GM23248 (cell line): Measurements from ENCODE around the gene DLX2. TPM values are rescaled to one million over a fixed set of nuclear protein-coding genes. Genes with fewer than 3 reads are reported as not detected.

Experiments used
- DNase-seq: peaks from one replicate; pipeline ENCODE4 v3.0.0-alpha.2; 2015
- H2AFZ ChIP-seq: fragments of 200-600 bp; sonication (generic); 2 replicates; pipeline ENCODE4 v1.6.1; 2016; ENCODE audit warnings: antibody characterized with exemption
- H3F3A ChIP-seq: fragments of 200-600 bp; sonication (generic); 2 replicates; pipeline ENCODE4 v1.6.1; 2016; ENCODE audit warnings: mild to moderate bottlenecking, antibody characterized with exemption, mixed run types; ENCODE audit not compliant: insufficient read depth
- H3K27ac ChIP-seq: fragments of 200-600 bp; sonication (generic); 2 replicates; pipeline ENCODE4 v1.5.1; 2016; ENCODE audit warnings: mild to moderate bottlenecking
- H3K27me3 ChIP-seq: fragments of 200-600 bp; sonication (generic); replicated peaks from 2 replicates; pipeline ENCODE4 v1.6.1; 2016; ENCODE audit warnings: mild to moderate bottlenecking; ENCODE audit not compliant: insufficient read depth
- H3K36me3 ChIP-seq: fragments of 200-600 bp; sonication (generic); 2 replicates; pipeline ENCODE4 v1.6.1; 2016; ENCODE audit warnings: low read depth, mild to moderate bottlenecking
- H3K4me1 ChIP-seq: fragments of 200-600 bp; sonication (generic); 2 replicates; pipeline ENCODE4 v1.6.1; 2016; ENCODE audit warnings: mild to moderate bottlenecking; ENCODE audit not compliant: insufficient read depth
- H3K4me2 ChIP-seq: fragments of 200-600 bp; sonication (generic); one replicate; pipeline ENCODE4 v1.6.1; 2016; ENCODE audit warnings: mild to moderate bottlenecking; ENCODE audit not compliant: unreplicated experiment
- H3K4me3 ChIP-seq: fragments of 200-600 bp; sonication (generic); 2 replicates; pipeline ENCODE4 v1.5.1; 2016; ENCODE audit warnings: mild to moderate bottlenecking
- H3K79me2 ChIP-seq: fragments of 200-600 bp; sonication (generic); 2 replicates; pipeline ENCODE4 v1.6.1; 2016; ENCODE audit warnings: mild to moderate bottlenecking; ENCODE audit not compliant: insufficient read depth
- H3K9ac ChIP-seq: fragments of 200-600 bp; sonication (generic); 2 replicates; pipeline ENCODE4 v1.6.1; 2016; ENCODE audit warnings: mild to moderate bottlenecking
- H3K9me2 ChIP-seq: fragments of 200-600 bp; sonication (generic); 2 replicates; pipeline ENCODE4 v1.6.1; 2016; ENCODE audit warnings: mixed run types, mild to moderate bottlenecking, moderate library complexity; ENCODE audit not compliant: insufficient read depth
- H3K9me3 ChIP-seq: fragments of 200-600 bp; sonication (generic); one replicate; pipeline ENCODE4 v1.6.1; 2017; ENCODE audit warnings: low read depth
- H4K20me1 ChIP-seq: fragments of 200-600 bp; sonication (generic); 2 replicates; pipeline ENCODE4 v1.6.0; 2016; ENCODE audit not compliant: insufficient read depth
- EZH2 ChIP-seq: fragments of 200-600 bp; sonication (generic); IDR thresholded peaks from 2 replicates; pipeline ENCODE4 v1.6.1; 2018; ENCODE audit warnings: antibody characterized with exemption, mild to moderate bottlenecking; ENCODE audit not compliant: insufficient read depth, poor library complexity, severe bottlenecking
- EZH2phosphoT487 ChIP-seq: fragments of 200-600 bp; sonication (generic); IDR thresholded peaks from 2 replicates; pipeline ENCODE4 v1.6.1; 2018; ENCODE audit warnings: antibody characterized with exemption, moderate library complexity, mild to moderate bottlenecking, low read depth; ENCODE audit not compliant: insufficient read depth
- WGBS, 2 experiments: methylation state at CpG; one replicate each; pipeline ENCODE4 v1.1.6; 2015 to 2017; ENCODE audit warnings: low lambda C conversion rate in 2 of 2, low coverage in 1 of 2; ENCODE audit errors: missing lambda C conversion rate in 2 of 2; 5-methylcytosine and 5-hydroxymethylcytosine counted together
- in situ Hi-C: fragments of 300-500 bp; cut with MboI; formaldehyde crosslinking; loops from 2 replicates; pipeline ENCODE4 v1.15.0; 2020
- polyA plus RNA-seq: library from polyadenylated mRNA; unstranded; fragments of >200 nt; fragmentation: Nextera tagmentation; extraction: Ambion mirVana; gene quantifications from 2 replicates; pipeline ENCODE4 v1.2.1, GENCODE V29; 2016
- total RNA-seq: library from RNA; depleted of rRNA; stranded (reverse); fragments of >200 nt; shearing (Covaris generic); gene quantifications from 2 replicates; pipeline ENCODE4 v1.2.3, GENCODE V29; 2014

Gene DLX2
- total and polyA plus RNA-seq, 2 experiments from 2014 or later = 2.8 to 6.0 TPM

GRCh38 chr2:172091000-172091641 lies 11.6 kb downstream of the DLX2 start:
- H3K27ac ChIP-seq = no peak overlapping the region
- peaks cover 35% of the 10 kb centered on the region for H3K79me2 ChIP-seq
- no peak overlapping the region for H3K4me2 ChIP-seq
- no peaks in the 10 kb centered on the region for H3K36me3 ChIP-seq
- H3K4me3 ChIP-seq = no peak overlapping the region
- no peak overlapping the region for H2AFZ ChIP-seq
- peaks cover 11% of the 10 kb centered on the region; the same call in 1 of the 2 replicates for H3K27me3 ChIP-seq
- DNase-seq = no peak
- 59 to 65% methylated on average over 12 to 13 of the region's 13 CpGs for WGBS, 2 experiments
- H4K20me1 ChIP-seq = no peaks in the 10 kb centered on the region
- H3K9me3 ChIP-seq = no peaks in the 10 kb centered on the region
- in situ Hi-C loops = no loop called here
- peaks cover 5% of the 10 kb centered on the region; the same call in 1 of the 2 replicates for H3F3A ChIP-seq
- H3K9me2 ChIP-seq = no peaks in the 10 kb centered on the region
- H3K4me1 ChIP-seq = peaks cover 11% of the 10 kb centered on the region; the same call in 1 of the 2 replicates
- no peak overlapping the region for H3K9ac ChIP-seq
- TF ChIP-seq EZH2phosphoT487 (no peak), EZH2 (no peak)

GRCh38 chr2:172090044-172090961 lies 12.4 kb downstream of the DLX2 start:
- TF ChIP-seq EZH2phosphoT487 (no peak), EZH2 (no peak)
- H3K79me2 ChIP-seq = peaks cover 36% of the 10 kb centered on the region
- no peaks in the 10 kb centered on the region for H3K9me3 ChIP-seq
- 55 to 56% methylated on average over 37 to 39 of the region's 39 CpGs for WGBS, 2 experiments
- no peak overlapping the region for H2AFZ ChIP-seq
- H3K27me3 ChIP-seq = peaks cover 11% of the 10 kb centered on the region; the same call in 1 of the 2 replicates
- H3K9ac ChIP-seq = no peak overlapping the region
- H3K4me1 ChIP-seq = 0 out of 2 replicates have a peak, but pooled peaks cover 6% of the 10 kb centered on the region
- H3K9me2 ChIP-seq = no peaks in the 10 kb centered on the region
- no peaks in the 10 kb centered on the region for H3K36me3 ChIP-seq
- no peaks in the 10 kb centered on the region for H3F3A ChIP-seq
- no peak overlapping the region for H3K27ac ChIP-seq
- H3K4me3 ChIP-seq = no peak overlapping the region
- no peaks in the 10 kb centered on the region for H4K20me1 ChIP-seq
- no peak overlapping the region for H3K4me2 ChIP-seq
- no peak for DNase-seq
- in situ Hi-C loops = no loop called here

- H3K9ac ChIP-seq = no peak overlapping the region
These were observed 13.1 kb downstream of the DLX2 start for GRCh38 chr2:172089633-172090032.

GRCh38 chr2:172089005-172089504 lies 13.6 kb downstream of the DLX2 start:
- in situ Hi-C loops = no loop called here

More at GRCh38 chr2:172089633-172090032, 13.1 kb downstream of the DLX2 start:
- Histone ChIP-seq H3K9me2 (no peaks in the 10 kb centered on the region), H3K4me2 (no peak overlapping the region), H3K27me3 (peaks cover 11% of the 10 kb centered on the region; the same call in 1 of the 2 replicates), H3F3A (no peaks in the 10 kb centered on the region), H3K36me3 (no peaks in the 10 kb centered on the region), H3K27ac (no peak overlapping the region), H3K79me2 (peaks cover 36% of the 10 kb centered on the region), H3K4me1 (0 out of 2 replicates have a peak, but pooled peaks cover 6% of the 10 kb centered on the region), H4K20me1 (no peaks in the 10 kb centered on the region), H3K4me3 (no peak overlapping the region), H3K9me3 (no peaks in the 10 kb centered on the region), H2AFZ (no peak overlapping the region)
- TF ChIP-seq EZH2phosphoT487 (no peak), EZH2 (no peak)
- in situ Hi-C loops = no loop called here
- no peak for DNase-seq
- WGBS, 2 experiments = 86 to 87% methylated on average over 7 of the region's 7 CpGs

More at GRCh38 chr2:172089005-172089504, 13.6 kb downstream of the DLX2 start:
- no peak overlapping the region for H3K27ac ChIP-seq
- WGBS, 2 experiments = 71 to 72% methylated on average over 10 of the region's 10 CpGs
- no peak for DNase-seq
- H3K9me2 ChIP-seq = no peaks in the 10 kb centered on the region
- H4K20me1 ChIP-seq = no peaks in the 10 kb centered on the region
- H3K9me3 ChIP-seq = no peaks in the 10 kb centered on the region
- no peaks in the 10 kb centered on the region for H3K36me3 ChIP-seq
- peaks cover 6% of the 10 kb centered on the region; the same call in 1 of the 2 replicates for H3K4me1 ChIP-seq
- no peak overlapping the region for H3K4me2 ChIP-seq
- H3F3A ChIP-seq = no peaks in the 10 kb centered on the region
- peaks cover 11% of the 10 kb centered on the region; the same call in 1 of the 2 replicates for H3K27me3 ChIP-seq
- H2AFZ ChIP-seq = no peak overlapping the region
- no peak overlapping the region for H3K4me3 ChIP-seq
- no peak overlapping the region for H3K9ac ChIP-seq
- peaks cover 36% of the 10 kb centered on the region for H3K79me2 ChIP-seq
- no peak for TF ChIP-seq EZH2
- TF ChIP-seq EZH2phosphoT487 = no peak
